Measurements from ENCODE around the gene RNF113B.
A peak's percentile ranks its signal among the peaks of the same experiment; 100 is the strongest.

Gene RNF113B

DNA sequence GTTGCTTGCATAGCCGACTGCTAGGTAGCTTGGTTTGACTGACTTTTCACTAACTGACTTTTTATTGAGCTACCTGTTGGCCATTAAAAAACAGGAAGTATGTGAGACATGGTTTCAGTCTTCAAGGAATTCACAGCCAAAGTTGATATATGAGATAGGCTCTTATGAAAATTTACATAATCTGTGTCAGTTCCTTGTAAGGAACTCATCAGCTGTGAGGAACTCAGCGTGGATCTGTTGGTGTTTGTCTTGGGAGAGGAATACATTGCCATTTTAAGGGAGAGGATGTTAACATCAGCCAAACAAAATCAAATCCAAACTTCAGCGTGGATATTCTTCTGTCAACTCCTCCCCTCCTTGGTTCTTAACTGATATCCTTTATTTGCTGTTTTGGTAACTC, 2.0 kb downstream of the RNF113B start:
- DNase-seq = no peak

DNA sequence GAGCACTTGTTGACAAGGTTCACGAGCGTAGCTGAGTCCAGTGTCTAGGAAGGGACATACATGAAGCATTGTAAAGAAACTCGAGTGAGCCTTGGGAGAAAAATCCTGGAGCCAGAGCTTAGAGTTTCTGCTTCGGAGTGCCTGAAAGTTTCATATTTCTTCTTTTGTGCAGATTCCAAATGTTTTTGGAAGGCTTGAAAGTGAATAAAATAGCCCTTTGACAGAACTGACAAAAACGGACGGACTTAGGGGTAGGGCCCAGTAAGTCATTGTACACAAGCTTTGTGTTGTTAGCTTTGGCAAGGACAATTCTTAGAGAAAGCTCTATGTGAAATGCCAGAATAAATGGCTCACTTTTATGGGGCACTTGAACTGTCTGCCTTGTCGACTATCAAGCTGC, 2.8 kb downstream of the RNF113B start:
- DNase-seq = no peak

DNA sequence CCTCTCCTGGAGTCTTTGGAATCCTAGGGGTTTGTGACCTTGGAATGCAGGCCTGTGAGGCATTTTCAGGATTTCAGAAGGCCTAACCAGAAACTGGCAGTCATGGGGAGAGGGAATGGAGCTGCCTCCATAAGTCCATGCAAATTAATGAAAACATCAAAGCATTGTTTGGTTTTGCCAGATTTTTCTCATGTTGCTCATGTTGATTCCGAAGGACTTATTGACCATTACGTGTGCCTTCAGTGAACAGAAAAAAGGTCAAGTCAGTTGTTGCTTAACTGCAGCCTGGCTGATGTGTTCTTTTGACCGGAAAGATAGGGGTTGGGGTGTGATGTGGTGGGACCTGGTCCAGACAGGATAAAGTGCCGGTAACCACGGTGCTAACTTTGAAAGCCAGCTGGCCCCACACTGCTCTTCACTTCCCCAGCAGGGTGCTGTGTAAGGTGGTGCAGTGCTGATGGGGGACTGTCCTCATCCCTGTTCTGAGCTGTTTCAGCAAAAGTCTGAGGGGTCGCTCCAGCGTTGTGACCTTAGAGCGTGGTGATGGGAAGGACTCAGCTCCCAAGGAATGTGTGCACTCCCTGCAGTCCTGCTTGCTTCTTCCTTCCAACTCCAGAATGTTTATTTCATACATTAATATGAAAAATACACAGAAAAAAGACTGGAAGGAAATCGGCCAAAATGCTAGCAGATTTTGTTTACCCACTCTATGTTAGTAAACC, 3.5 kb downstream of the RNF113B start:
- peak in 2 of 51 donors; percentile 5 to 11 for DNase-seq

DNA sequence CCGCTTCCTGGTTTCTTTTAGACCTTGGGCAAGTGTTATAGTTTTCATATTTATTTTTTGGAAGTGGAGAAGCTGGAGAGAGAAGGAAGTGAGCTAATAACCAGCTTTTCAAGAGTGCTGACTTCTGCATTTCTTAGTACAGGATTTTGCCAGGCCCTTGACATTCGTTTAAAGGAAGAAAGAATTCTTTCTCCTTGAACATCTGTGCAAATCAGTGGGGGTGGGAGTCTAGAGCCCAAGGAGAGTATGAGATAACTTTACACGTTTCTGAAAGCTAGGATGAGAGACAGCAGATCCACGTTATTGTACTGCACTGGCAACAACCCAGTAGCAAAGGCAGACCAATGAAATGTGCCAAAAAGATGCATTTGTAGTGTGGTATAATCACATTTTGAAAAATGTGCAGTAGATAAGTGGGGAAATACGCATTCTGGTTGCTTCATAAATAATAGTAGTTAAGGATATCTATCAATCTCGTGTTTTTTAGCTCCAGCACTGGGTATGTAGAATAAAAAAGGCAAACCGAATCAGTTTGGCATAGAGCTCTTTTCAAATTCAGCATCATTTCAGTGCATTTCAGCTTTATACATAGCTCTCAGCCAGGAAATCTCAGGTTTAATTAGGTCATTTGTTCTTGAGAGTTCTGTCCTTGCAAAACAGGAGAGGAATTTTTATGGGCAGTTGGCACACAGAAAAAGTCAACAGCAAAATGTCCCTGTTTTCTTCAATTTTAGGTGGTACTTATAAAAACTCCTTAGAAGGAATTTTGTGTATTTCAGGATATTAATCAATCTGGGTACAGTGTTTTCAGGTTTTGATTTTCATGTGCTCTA, 4.3 kb downstream of the RNF113B start:
- no peak for DNase-seq

DNA sequence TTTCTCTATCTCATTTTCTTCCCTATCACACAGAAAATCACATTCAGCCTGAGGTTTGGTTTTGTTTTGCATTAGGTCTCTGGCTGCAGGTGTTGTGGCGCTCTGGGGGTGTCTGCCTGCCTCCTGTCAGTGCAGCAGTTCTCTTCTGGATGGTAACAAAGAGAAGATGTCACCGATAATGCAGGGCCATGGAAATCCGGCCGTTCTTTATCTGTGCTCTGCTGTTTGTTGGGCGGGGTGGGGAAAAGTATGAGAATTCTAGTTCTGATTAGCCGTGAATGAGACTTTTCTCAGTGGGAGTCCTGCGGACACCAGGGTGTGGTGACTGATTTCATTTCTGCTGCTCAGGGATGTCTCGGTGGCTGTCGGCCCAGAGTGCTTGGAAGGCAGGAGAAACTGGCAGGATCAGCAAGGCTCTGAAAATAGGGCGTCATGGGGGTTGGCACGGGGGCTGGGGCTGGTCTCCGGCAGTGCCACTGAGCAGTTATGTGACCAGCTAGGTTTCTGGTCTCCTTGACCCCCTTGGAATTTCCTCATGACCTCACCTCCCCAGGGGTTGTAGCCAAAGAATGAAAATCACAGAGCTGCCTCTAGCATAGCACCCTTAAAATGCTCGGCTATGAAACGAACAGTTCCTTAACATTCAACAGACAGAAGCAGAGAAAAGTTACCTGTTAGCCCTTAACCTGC, 5.0 kb downstream of the RNF113B start:
- DNase-seq = peak in 31 of 51 donors; percentile 5 to 63 (median 39)

DNA sequence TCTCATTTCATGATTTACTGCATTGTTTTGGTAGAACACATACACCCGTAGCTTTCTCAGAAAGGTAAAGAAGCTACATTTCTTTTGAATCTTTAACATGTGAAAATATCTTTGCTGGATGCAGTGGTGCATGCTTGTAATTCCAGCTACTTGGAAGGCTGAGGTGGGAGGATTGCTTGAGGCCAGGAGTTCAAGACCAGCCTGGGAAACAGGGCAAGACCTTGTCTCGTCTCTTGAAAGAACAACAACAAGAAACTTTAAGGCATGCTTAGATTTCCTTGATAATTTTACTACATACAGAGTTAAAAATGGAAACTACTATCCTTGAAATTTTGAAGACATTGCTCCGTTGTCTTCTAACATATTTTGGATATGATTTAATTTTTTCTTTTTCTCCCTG, 7.7 kb downstream of the RNF113B start:
- no peak for DNase-seq

DNA sequence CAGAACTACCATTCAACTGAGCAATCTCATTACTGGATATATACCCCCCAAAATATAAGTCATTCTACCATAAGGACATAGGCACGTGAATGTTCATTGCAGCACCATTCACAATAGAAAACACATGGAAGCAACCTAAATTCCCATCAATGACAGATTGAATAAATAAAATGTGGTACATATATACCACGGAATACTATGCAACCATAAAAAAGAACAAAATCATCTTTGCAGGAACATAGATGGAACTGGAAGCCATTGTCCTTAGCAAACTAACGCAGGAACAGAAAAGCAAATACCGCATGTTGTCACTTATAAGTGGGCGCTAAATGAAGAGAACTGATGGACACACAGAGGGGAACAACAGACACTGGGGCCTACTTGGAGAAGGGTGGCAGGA, 14.1 kb downstream of the RNF113B start:
- DNase-seq = no peak

DNA sequence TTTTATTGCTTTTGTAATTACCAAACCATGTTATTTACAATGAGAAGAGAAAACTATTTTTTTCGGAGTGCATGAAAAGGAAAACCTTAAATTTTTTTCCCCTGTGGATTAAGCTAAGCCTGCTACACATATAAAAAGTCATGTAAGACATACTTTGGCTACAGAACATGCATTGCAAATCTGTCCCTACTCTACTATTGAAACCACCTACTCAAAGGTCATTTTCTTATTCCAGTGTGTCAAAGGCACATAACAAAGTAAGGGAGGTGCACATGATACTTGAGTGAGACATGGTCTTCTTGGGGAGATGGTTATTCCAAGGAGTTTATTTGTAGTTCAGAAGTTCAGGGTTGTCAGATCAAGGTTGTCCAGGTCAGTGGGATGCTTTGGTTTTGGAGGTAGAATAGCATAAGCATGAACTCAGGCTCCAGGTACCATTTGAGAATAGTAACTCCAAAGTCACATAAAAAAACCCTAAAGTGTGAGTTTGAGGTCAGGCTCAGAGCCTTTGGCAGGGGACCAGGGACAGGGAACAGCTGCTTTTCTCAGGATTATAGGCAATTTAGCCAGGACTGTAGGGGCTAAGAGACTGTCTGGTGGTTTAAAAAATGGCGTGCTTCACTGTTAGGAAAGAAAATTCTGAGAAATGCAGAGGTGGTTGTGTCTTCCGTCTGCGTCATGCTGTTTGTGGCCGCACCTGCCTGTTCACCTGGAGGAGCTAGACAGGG, 18.7 kb downstream of the RNF113B start:
- no peak for DNase-seq

DNA sequence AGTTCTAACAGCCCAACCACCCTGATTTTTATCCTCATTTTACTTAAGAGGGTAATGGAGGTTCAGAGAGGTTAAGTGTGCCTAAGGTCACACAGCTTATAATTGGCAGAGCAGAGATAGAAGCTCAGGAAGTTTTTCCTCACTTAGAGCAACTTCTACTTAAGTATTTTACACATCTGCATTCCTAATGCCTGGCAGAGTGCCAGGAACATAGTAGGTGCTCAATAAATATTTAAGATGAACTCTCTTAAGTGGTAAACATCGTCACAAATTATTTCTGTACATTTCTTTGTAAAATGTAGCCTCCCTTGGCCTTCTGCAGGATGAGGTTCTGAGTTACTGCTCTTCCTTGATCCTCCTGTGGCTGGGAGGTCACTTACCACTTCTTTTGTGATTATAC, 19.5 kb downstream of the RNF113B start:
- DNase-seq = no peak

DNA sequence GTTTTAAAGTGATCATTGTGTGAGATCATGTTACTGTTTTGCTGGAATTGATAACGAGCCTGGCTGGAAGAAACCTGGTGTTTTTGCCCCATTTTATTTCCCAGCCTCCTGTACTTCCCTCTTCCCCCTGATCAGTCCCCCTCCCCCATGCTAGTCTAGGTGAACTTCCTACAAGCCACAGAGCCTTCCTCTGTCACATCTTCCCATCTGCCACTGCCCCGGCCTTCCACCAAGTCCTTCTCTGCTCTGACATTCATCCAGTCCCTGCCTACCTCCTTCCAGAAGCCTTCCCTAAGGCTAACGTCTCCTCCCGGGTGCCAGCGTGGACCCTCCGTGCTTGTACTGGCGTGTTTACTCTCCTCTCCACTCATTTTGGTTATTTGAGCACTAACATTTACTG, 19.9 kb downstream of the RNF113B start:
- no peak for DNase-seq

DNA sequence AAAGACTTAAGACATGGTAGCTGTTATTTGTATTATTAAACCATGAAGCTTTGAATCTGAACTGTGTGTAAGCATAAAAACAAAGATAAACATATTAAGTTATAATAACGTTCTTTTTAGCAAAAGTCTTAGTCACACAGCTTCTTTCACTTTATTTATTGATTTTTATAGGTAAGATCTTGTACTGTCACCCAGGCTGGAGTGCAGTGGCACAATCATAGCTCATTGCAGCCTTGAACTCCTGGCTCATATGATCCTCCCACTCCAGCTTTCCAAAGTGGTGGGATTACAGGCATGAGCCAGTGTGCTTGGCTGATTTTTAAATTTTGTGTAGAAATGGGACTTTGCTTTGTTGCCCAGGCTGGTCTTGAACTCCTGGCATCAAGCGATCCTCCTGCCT, 20.8 kb downstream of the RNF113B start:
- no peak for DNase-seq

DNA sequence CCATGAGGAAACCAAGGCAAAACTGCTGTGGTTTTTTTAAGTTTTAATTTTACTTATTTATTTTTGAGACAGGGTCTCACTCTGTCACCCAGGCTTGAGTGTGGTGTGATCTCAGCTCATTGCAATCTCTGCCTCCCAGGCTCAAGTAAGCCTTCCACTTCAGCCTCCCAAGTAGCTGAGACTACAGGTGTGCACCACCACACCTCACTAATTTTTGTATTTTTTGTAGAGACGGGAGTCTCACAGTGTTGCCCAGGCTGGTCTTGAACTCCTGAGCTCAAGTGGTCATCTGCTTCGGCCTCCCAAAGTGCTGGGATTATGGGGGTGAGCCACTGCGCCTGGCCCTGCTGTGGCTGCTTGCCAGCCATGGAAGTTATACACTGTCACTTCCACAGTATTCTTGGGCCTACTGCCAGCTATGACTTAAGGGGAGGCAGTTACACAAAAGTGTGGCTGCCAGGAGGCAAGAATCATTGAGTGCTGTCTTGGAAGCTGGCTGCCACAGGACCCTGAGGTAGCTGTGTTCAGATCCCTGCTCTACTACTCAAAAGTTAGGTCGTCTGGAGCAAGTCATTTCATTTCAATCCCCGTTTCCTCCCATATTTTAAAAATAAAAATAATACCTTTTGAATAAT, 21.5 kb downstream of the RNF113B start:
- no peak for DNase-seq

DNA sequence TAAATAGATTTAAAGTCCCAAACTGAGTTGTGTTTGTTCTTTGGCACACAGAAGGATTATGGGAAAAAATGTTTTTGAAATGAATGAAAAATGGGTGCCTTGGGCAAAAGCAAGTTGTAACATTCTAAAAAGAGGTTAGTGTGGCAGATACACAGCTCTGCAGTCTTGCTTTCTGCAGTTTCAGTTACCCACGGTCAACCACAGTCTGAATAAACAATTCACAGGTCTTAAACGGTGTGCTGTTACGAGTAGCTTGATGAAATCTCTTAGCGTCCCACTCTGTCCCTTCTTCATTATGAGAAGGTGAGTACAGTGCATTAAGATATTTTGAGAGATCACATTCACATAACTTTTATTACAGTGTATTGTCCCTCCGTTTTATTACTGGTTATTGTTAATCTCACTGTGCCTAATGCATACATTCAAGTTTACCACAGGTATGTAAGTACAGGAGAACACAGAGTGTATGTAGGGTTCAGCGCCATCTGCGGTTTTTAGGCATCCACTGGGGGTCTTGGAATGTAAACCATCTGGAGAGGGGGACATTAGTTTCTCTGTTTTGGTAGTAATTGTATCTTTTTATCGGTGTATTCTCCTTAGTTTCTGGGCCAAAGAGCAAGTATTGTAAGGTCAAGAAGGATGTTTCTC, 26.1 kb downstream of the RNF113B start:
- no peak for DNase-seq

DNA sequence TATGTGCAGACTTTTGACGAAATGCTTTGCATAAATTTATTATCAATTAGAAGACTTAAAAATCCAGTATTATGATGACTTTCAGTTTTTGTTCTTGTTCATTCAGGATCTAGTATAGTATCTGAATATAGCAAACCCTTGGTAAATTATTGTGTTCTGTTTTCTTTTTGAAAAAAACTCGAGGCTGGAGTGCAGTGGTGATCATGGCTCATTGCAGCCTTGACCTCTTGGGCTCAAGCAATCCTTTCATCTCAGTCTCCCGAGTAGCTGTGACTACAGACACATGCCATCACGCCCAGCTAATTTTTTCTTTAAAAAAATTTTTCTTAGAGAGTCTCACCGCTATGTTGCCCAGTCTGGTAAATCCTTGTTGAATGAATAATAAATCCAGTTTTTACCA, 29.5 kb downstream of the RNF113B start:
- DNase-seq = no peak

DNA sequence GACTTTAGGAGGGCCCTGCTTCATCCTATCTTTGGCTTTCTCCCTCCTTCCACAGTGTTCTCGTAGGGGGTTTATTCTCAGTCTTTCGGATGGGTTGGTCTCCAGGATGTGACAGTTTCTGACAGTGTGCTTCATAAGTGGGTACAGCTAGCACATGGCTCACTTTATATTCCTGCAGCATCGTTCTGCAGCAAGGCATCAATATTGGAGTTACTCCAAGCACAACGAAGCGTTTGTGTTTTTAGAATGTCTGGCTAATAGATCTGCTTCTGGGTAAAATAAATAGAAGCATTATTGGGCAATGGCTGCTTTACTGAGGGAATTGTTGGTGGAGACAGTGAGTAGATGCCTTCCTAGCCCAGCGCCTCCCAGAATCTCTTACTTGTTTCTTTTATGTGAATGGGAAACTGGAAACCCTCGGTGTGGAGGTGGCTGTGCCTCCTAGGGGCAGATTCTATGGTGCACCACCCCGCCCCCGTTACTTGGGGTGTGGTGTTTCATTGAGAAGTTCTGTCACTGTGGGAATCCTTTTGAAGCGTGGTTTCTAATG, 32.2 kb downstream of the RNF113B start:
- DNase-seq = peak in 15 of 51 donors; percentile 2 to 51 (median 18)

DNA sequence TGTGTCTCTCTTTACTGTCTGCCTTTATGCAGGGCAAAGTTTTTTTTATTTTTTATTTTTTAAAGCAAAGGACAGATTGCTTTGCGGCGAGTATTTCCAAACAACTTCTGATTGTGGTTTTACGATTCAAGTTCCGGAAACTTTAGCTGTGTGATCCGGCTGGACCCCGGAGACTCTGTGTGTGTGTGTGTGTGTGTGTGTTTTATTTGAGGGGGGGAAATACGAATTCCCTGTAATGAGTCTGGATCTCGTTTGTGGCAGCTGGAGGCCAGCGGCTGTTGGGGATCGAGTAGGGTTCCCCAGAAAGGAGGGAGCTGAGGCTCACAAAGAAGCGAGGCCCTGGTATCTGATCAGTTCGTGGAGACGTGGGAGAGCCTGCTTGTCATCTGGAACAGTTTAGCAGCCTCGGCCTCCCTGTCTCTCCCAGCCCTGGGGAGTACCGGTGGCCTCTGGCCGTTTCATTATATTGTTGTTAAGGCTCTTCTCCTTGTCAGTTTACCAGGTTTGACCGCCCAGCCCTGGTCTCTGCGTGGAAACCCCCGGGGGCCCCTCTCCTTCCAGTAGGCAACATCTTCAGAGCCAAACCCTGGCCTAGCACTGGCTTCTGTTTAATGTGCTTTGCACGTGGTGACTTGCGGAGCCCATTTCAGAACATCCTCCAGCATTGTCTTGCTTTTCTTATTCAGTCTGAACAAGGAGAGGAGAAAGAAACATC, 32.9 kb downstream of the RNF113B start:
- DNase-seq = peak in 11 of 51 donors; percentile 3 to 61 (median 24)

DNA sequence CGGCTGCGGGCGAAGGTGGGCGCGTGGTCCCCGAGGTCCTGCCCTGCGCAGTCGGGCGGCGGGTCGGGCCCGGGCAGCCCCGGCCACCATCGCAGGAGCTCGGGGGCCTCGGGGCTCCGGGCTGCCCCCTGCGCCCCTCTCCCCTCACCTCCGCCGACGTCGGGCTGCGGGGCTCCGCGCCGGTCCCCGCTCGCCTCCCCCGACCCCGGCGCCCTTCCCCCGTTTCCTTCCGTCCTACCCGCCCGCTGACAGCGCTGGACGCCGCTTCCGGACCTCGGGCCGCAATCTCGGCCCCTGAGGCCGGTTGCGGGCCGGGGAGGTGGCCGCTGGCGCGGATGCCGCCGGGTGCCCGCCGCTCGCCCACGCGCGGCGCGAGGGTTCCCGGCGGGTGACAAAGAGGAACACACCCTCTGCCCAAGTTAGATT, 33.5 kb downstream of the RNF113B start:
- DNase-seq = peak in 6 of 51 donors; percentile 5 to 27 (median 17)

DNA sequence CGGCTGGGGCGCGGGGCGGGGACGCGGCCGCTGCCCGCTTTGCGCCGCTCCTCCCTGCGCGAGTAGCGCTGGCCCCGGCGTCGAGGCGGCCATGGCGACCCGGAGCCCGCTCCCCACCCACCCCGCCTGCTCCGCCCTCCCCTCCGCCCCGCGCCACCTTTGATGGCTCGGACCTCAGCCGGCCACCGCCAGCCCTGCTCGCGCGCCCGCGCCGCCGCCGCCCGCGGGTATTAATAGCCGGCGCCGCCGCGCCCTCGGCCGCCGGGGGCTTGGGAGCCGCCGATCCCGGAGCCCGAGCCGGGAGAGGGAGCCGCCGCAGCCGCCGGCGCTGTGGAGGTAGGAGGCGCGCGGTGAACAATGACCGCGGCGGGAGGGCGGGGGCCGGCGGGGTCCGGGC, 33.9 kb downstream of the RNF113B start:
- DNase-seq = peak in 17 of 51 donors; percentile 9 to 78 (median 53)

DNA sequence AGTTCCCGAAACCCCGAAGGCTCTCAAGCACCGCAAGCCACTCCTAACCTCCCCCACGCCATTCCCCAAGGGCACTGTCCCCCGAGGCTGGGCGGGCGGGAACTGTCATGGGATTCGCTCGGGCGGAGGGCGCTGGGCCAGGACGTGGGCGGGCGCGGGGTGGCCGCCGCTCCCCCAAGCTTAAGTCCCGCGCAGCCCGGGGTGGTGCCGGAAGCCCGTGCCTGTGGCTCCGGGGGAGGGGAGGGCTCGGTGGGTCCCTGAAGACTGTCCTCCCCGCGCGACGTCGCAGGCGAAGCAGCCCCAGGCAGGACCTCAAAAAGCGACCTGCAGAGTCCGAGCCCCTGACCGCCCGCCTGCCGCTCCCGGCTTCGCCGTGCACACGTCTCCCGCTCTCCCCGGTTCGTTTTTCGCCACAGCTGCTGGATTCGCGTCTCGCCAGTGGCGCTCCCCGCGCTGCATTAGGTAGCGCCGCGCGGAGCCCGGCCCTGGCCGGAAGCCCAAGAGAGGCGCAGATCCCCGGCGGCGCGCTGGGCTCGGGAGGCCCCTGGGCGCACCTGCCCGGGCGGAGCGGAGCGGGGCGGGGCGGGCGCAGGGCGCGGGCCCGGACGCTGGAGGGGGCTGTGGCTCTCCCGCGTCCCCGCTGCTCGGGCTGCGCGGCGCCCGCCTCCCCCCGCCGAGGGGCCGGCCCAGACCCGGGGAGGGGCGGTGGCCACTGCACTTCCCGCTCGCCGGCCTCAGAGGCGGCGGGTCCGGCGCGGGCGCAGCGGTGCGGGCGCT, 34.5 kb downstream of the RNF113B start, which contains the start of gene FARP1:
FARP1 (plus strand) TSS at position 715 of the 777 bp plus-strand sequence. CDS start 70,149 bp downstream, outside the sequence.
- peak in 40 of 51 donors; percentile 4 to 78 (median 48) for DNase-seq

All from hypothalamus (tissue), 51 donors.